ENCODE data around the gene LRP5.

The LRP5 gene

GRCh38 chr11:68448604-68449011, 136.2 kb downstream of the LRP5 start:
- no peaks in the 10 kb centered on the region for H3K27me3 Mint-ChIP-seq (ENCODE audit: low read depth, poor library complexity)

GRCh38 chr11:68449951-68450350, 137.6 kb downstream of the LRP5 start:
- H3K9me3 Mint-ChIP-seq = no peaks in the 10 kb centered on the region
- H3K4me3 Mint-ChIP-seq = no peak overlapping the region
- no peak for DNase-seq
- peaks cover 27% of the 10 kb centered on the region for H3K36me3 Mint-ChIP-seq (ENCODE audit: low read depth)
- no peaks in the 10 kb centered on the region for H3K4me1 Mint-ChIP-seq
- peaks cover 4% of the 10 kb centered on the region for H3K27me3 Mint-ChIP-seq (ENCODE audit: low read depth, poor library complexity)
- TF ChIP-seq CTCF (IDR thresholded peaks at IDR 0.05) = no peak
- peak overlapping the region; percentile 64 for H3K27ac Mint-ChIP-seq

More at GRCh38 chr11:68448604-68449011, 136.2 kb downstream of the LRP5 start:
- Mint-ChIP-seq H3K36me3 (ENCODE audit: low read depth) (peaks cover 33% of the 10 kb centered on the region), H3K27ac (no peak overlapping the region), H3K4me3 (no peak overlapping the region), H3K4me1 (no peaks in the 10 kb centered on the region), H3K9me3 (no peaks in the 10 kb centered on the region)
- no peak for DNase-seq
- TF ChIP-seq CTCF (IDR thresholded peaks at IDR 0.05) = no peak

- TF ChIP-seq CTCF (IDR thresholded peaks at IDR 0.05) = no peak
- Mint-ChIP-seq H3K4me1 (peaks cover 2% of the 10 kb centered on the region), H3K27ac (no peak overlapping the region)
Measured at GRCh38 chr11:68450711-68451110, 138.3 kb downstream of the LRP5 start.

GRCh38 chr11:68454767-68455166, 142.4 kb downstream of the LRP5 start:
- Mint-ChIP-seq H3K36me3 (ENCODE audit: low read depth) (peaks cover 4% of the 10 kb centered on the region), H3K27me3 (ENCODE audit: low read depth, poor library complexity) (peaks cover 10% of the 10 kb centered on the region), H3K4me3 (no peak overlapping the region), H3K27ac (no peak overlapping the region), H3K4me1 (peaks cover 12% of the 10 kb centered on the region), H3K9me3 (no peaks in the 10 kb centered on the region)
- TF ChIP-seq CTCF (IDR thresholded peaks at IDR 0.05) = no peak
- DNase-seq = no peak

More at GRCh38 chr11:68450711-68451110, 138.3 kb downstream of the LRP5 start:
- Mint-ChIP-seq H3K4me3 (no peak overlapping the region), H3K36me3 (ENCODE audit: low read depth) (peaks cover 27% of the 10 kb centered on the region), H3K27me3 (ENCODE audit: low read depth, poor library complexity) (peaks cover 5% of the 10 kb centered on the region), H3K9me3 (no peaks in the 10 kb centered on the region)
- DNase-seq = no peak

- Mint-ChIP-seq H3K9me3 (no peaks in the 10 kb centered on the region), H3K27ac (no peak overlapping the region), H3K4me3 (no peak overlapping the region), H3K4me1 (peaks cover 15% of the 10 kb centered on the region), H3K27me3 (ENCODE audit: low read depth, poor library complexity) (peaks cover 10% of the 10 kb centered on the region), H3K36me3 (ENCODE audit: low read depth) (no peaks in the 10 kb centered on the region)
- no peak for TF ChIP-seq CTCF (IDR thresholded peaks at IDR 0.05)
- DNase-seq = no peak
Measured at GRCh38 chr11:68455485-68455884, 143.1 kb downstream of the LRP5 start.

- Mint-ChIP-seq H3K4me3 (no peak overlapping the region), H3K27ac (no peak overlapping the region), H3K9me3 (no peaks in the 10 kb centered on the region), H3K27me3 (ENCODE audit: low read depth, poor library complexity) (peaks cover 10% of the 10 kb centered on the region), H3K4me1 (peaks cover 25% of the 10 kb centered on the region), H3K36me3 (ENCODE audit: low read depth) (no peaks in the 10 kb centered on the region)
- no peak for TF ChIP-seq CTCF (IDR thresholded peaks at IDR 0.05)
- no peak for DNase-seq
Measured at GRCh38 chr11:68457216-68457897, 145.0 kb downstream of the LRP5 start.

Data from nephron progenitor cell (in vitro differentiated cells).